ACHN (cell line): ENCODE results near the gene KCNMA1.

ENCODE experiments used
- DNase-seq: peaks from one replicate; pipeline ENCODE4 v3.0.0-alpha.2; 2015
- in situ Hi-C: cut with HindIII; loops from 2 replicates; pipeline ENCODE4 v1.10.0; 2017; ENCODE audit warnings: low sequenced_read_pairs, low pct_ligation_motif_present, low pct_unique_long_range_greater_than_20kb

The KCNMA1 gene

DNA sequence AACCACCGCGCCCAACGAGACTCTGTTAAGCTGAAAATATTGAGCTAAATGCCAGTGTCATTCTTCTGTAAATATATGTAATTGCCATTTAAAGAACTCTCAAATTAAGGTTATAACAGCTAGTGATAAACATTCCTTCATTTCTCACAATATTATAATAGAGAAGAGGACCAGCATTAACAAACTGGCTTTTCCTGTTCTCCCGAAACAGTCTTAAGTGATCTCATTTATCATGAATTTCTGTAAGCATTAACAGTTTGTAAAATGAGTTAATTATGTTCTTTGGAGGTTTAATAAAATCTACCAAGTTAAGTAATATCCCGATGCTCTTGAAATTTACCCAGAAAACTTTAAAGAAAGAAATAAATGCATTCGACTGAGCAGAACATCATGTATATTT, 352.8 kb downstream of the KCNMA1 start:
- no peak for DNase-seq
- in situ Hi-C loops, result no loop called here

DNA sequence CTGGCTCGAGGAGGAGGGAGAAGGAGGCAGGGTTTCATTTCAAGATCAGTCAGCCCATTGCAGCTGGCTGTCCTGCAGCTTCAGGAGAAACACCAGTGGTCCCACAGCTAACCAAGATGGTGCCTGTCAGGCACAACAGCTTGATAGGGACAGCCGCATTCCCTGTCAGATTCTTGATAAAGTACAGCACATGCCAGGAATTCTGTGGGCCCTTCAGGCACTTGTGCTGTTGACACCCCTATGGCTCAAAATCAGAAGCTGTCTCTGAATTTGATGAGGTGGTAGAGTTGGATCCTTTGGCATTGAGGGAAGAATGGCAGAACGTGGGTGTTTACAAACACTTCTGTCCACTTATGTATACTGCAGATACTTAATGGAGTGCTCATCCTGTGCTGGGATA, 354.3 kb downstream of the KCNMA1 start:
- no peak for DNase-seq
- in situ Hi-C loops, result no loop called here

DNA sequence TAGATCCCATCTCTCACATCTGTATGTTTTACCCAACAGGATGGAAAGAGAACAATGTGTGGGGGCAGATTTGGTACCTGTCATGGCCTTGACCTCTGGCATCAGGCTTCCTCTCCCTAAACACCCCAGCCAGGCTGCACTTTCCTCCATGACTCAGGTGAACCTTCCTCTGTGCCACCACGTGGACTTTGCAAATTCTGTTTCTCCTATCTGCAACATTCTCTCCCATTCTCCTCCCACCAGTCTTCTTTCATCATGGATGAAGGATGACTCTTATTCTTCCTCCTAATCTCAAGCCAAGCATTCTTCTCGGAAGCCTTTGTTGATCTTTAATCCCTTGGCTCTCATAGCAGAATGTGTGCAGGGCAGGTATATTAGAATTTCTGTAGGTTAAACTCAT, 355.4 kb downstream of the KCNMA1 start:
- DNase-seq, result no peak
- in situ Hi-C loops, result no loop called here

DNA sequence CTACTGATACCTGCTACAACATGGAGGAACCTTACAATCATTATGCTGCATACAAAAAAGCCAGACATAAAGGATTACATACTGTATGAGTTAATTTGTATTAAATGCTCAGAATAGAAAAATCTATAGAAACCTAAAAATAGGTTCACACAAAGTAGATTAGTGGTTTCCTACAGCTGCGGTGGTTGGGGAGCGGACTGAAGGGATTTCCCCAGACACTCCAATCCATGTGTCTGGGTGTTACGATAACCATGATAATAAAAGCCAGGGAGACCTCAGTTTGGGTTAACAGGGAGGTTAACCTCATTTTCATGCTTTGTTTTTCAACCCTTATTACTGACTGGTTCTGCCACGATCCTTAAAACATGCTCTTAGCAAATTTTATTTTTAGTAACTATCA, 355.9 kb downstream of the KCNMA1 start:
- DNase-seq, result no peak
- in situ Hi-C loops, result no loop called here

DNA sequence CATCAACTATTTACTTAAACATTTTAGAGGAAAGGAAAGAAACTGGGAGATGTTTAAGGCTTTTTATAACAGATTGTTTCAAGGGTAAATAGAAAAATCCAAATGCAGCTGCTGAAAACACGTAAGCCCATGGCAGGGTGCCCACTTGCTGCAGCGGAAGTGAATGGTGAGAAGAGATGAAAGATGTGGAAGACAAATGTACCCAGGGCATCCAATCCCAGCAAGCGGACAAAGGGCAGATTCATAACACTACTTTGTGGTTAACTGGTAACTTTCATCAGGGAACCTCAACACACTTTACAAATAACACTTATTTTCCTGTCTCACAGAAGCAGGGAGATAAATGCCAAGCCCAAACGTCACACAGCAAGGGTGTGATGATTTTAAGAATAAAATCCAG, 358.4 kb downstream of the KCNMA1 start:
- no peak for DNase-seq
- in situ Hi-C loops, result no loop called here

DNA sequence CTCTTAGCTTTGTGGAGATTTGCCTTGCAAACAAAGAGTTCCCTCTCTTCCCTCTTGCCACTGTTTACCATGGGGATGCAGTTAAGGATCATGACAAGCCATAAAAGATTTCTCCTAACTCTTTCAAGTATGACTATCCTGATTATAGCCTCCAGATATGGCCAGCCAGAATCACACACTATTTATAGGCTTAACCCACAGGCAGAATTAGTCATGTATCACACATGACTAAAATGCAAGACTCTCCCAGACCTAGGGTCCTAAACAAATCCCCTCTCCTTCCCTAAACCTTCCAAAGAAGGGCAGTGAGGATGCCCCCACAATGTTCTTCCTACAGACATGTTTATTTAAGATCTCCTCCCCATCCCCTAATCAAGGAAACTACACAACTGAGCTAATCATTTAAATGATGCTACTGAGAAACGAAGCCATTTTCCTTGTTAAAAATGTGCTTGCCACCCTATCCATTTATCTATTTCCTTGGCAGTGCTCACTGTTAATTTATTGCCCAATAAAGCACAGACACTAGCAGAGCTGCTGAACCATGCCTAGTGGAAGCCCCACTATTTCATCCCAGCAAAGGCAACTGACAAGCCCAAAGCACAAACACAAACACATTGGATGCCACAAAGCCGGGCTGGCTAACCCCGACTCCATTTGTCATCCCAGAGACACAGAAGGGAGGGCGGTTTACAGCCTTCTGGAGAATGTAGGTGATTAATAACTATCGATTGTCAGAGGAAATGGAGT, 363.4 kb downstream of the KCNMA1 start:
- in situ Hi-C loops, result no loop called here
- no peak for DNase-seq

DNA sequence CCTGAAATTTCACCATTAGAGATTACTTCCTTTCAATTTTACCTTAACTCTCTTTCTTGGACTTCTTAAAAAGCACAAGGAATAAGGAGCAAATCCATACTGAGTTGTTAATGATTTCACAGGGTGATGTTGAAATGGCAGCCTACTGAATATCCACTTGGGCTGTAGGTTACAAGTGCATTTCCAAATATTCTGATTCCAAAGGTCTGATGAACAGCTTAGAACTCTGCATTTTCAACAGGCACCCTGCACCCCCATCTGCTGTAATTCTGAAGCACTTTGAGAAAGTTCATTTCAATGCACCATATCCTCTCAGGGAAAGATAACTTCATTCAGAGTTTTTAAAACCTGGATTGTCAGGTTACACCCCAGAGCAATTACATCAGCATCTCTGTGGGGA, 368.4 kb downstream of the KCNMA1 start:
- no peak for DNase-seq
- in situ Hi-C loops, result no loop called here

DNA sequence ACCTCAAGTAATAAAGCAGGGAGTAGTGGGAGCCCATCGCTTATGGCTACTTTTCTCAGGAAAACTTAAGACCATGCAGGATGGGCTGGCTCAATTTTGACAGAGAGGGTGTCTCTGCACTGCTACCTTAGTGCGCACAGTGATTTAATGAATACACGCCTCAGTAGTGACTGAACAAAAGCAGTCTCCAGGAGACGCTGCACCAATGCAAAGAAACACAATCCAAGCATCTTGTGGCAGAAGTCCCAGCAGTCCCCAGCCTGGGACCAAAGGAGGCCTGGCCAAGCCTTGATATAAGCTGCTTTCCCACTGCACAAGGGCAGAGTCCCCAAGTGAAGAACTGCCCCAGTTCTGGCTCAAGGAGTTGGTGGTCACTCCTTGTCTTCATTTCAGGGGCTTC, 368.9 kb downstream of the KCNMA1 start:
- DNase-seq, result no peak
- in situ Hi-C loops, result no loop called here

DNA sequence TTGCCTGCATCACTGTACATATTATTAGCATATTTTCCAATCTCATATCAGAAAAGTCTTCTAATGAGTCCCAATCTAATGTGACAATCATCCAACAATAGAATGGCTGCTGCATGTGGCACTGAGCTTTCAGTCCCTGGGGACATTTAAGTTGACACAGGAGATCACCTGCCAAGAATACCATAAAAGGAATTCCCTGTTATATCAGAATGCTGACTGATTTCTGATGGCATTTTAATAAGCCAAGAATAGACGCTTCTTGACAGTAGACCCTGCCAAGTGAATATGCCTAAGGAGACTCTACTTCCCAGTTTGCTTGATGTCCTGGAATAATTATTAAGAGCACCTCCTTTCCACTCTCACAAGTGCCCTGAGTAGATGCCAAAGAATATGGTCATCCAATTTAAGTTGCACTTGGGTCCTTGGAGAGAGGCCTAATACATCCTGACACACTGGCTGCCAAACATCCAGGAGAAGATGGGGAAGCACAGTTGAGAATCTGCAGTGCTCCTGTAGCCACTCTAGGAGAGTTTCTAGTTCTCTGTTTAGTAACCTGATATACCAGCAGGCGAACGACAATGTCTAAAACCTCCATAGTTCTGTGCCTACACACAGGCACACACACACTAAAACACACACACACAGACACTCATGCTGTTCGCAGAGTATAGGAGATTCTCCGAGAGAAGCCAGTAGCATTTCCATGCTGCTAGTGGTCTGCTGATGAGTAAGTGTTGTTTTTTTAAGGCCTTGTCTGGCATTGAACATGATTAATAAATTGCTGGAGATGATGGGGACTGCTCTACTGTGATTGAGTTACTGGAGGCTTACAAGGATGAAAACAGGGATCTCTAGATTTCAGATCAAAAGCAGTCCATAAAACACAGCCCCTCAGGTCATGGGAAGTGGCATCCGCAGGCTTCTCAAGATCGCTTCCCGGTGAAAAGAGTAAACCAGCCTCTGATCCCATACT, 369.6 kb downstream of the KCNMA1 start:
- no peak for DNase-seq
- in situ Hi-C loops, result no loop called here

DNA sequence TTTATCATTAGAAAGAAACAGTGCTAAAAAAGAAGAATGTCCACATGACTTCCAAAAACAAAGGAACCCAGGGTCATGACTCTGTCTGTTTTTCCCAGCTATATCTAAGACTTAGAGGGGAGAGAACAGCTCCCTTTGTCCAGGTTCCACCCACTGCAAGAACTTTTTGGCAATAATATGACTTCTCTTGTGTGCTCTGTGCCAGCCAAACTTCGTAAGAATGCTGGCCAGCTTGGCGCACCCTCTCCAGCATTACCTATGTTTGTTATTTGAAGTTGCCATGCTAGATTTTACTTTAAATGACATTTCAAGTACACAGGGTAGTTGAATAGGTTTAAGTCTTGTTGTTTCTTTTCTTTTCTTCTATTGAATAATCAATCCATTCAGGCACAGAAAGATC, 371.4 kb downstream of the KCNMA1 start:
- DNase-seq, result no peak
- in situ Hi-C loops, result no loop called here

DNA sequence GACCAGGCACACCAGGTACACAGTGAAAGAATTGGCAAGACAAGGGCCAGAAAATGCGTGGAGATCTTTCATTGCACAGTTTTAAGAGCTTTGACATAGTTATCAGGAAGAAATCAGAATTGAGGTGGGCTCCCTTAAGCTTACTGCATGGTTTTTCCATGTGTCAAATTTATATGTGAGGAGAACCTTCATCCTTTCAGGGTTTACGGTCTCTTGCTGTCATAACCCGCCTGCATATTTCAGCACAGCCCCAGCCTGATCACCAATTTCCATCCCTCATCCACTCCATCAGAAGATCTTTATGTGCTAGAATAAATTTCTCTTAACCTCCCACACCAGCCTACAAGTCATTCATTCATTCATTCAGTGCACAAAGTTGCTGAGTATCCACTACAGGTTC, 373.1 kb downstream of the KCNMA1 start:
- in situ Hi-C loops, result no loop called here

DNA sequence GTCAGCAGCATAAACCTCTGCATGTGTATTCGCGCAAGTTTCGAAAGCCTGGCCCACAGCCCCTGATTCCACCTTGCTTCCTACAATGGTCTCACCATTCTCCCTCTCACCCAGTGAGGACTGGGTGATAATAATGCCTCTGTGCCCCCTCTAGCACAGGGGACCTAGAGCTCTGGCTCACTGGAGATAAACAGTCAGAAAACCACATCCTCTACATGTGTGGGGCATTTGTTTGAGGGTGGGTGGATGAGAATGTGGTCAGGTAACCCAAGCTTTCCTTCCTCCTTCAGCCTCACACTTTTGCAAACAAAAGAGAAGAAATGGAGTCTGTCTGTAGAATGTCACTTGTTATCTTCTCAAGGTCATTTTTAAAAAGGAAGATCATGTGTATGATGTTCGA, 373.5 kb downstream of the KCNMA1 start:
- in situ Hi-C loops, result no loop called here
- DNase-seq, result no peak

More for the DNA sequence above, 373.1 kb downstream of the KCNMA1 start:
- DNase-seq, result no peak

DNA sequence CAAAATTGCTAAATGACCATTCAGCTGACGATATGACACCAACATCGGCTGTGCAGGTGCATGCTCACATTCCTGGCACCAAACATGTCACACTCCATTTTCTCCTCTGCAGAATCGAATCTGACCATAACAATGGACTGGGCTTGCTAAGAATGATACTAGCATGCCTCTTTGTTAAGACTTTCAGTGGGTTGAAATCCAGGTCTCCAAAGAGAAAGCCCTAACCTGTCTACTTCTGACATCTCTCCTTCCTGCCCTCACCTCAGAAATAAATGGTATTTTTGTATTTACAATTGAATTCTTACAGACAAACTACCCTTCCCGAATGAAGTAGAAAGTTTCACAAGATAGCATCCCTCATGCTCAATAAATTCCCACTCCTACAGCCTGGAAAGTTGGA, 373.9 kb downstream of the KCNMA1 start:
- in situ Hi-C loops, result no loop called here
- DNase-seq, result no peak

DNA sequence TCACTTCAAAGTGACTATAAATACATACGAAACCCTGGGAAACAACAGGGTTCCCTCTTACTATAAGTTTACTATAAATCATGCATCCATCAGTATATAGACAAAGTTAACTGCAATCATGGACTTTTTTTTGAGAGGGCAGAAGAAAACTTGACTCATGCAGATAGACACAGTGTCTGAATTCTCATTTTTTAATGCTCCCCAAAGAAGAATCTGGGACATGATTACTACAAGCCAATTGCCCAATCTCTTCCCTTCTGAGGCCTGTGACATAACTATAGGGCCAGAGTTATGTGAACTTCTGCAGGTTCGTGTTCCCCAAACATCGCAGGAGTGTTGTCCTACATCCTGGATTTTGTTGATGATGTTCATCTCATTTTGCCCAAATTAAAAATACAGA, 376.5 kb downstream of the KCNMA1 start:
- DNase-seq, result no peak
- in situ Hi-C loops, result no loop called here

DNA sequence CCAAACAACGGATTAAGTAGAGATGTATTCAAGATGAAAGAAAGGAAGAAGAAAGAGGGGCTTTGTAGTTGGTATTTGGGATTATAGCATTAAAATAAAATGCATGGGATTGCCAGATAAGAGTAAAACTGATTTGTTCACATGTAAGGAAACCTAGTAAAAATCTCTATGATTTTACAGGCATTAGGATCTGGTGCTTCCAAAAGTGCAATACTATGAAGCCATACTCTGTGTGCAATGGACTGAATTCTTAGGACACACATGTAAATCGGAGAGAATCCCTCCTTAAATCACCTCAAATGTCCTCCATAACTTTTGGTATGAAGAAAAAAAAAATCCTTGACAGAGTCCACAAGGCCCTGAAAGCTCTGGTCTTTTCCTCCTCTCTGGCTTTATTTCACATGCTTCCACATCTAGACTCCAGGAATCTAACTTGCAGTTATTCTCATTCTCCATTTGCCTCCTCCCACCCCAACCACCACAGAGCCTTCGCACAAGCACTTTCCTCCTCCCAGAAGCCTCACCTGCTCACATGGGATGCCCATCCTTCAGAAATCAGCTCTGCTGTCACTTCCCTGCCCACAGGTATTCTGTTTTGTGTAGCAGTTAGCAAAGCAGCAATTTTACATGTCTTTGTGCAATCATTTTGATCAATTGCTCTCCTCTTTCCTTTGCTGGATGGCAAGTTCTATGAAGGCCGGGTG, 378.3 kb downstream of the KCNMA1 start:
- in situ Hi-C loops, result no loop called here

DNA sequence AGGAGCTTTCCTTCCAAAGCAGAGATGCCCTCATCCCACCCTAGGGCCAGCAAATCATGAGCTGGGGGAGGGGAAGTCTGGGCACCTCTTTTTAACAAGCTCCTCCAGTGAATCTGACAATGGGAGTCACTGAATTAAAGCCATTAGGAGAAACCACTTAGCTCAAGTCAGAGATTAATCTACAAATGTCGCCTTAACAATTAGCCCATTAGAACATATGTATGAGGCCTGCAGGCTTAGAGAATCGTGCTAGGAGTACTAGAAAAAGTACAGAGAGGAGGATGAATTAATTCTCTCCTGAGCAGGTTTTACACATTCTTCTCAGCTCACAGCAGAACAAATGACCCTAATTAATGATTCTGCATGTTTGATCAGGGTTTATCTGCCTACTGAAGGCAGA, 381.3 kb downstream of the KCNMA1 start:
- in situ Hi-C loops, result no loop called here
- no peak for DNase-seq

More for the DNA sequence above, 378.3 kb downstream of the KCNMA1 start:
- no peak for DNase-seq

DNA sequence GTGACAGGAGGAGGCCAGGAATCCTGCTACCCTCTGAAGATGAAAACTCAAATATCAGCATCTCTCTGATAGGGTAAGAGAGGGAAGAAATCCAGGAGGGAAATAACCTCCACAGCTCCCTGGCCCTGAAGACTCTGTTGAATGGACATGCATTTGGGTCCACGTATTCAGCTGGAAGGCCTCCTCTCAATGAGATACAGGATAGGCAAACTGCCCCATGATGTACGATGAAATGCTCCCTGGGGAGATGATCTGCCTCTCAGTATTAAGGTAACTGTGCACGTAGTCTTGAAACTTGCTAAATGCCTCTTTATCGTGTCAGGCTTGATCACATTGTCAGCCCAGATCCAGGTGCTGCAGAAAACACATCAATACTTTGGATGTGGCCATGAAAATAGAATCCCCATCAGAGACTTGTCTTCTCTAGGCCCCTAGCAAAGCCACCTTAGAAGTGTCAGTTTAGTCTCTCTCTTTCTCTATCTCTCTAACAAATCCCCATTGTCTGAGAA, 384.0 kb downstream of the KCNMA1 start:
- no peak for DNase-seq
- in situ Hi-C loops, result no loop called here

DNA sequence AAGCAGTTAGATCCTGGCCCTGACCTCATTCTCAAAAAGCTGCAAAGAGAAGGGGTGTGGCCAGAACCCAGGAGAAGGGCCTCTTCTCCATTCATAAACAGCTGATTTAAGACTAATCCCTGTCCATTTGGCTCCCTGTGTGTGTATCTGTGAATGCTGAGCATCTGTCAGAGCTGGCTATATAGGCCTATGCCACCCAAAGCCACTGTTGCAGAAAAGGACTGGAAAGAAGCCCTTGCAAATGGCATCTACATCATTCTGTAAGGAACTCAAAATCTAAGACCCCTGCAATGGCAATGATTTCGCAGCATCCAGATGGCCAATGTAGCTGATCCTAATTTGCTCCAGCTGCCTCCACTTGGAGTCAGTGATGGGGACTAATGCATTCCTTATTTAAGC, 384.5 kb downstream of the KCNMA1 start:
- DNase-seq, result no peak
- in situ Hi-C loops, result no loop called here
